Esophagus mucosa (tissue), 1 donor: ENCODE data around the gene MALRD1. TPM values are rescaled to one million over a fixed set of nuclear protein-coding genes. Genes with fewer than 3 reads are reported as not detected.
A peak's percentile ranks its signal among the peaks of the same experiment; 100 is the strongest.
"Not testable (repeated sequence)": the region's sequence is repeated elsewhere in the genome, so short reads cannot be mapped to it uniquely, and the experiment has no call there.

Experiments
- ATAC-seq: fragments of 200-7000 bp; cut with Tn5 transposase; one replicate; pipeline ENCODE4 v1.9.1; 2020
- total RNA-seq: library from RNA; stranded (reverse); gene quantifications from one replicate; pipeline ENCODE4 v1.2.4, GENCODE V29; 2023
- donor health status: DM: yes; HTN: yes; CAD: no.

The MALRD1 gene
- total RNA-seq, 1 donor from 2014 or later = 0.08 TPM

DNA sequence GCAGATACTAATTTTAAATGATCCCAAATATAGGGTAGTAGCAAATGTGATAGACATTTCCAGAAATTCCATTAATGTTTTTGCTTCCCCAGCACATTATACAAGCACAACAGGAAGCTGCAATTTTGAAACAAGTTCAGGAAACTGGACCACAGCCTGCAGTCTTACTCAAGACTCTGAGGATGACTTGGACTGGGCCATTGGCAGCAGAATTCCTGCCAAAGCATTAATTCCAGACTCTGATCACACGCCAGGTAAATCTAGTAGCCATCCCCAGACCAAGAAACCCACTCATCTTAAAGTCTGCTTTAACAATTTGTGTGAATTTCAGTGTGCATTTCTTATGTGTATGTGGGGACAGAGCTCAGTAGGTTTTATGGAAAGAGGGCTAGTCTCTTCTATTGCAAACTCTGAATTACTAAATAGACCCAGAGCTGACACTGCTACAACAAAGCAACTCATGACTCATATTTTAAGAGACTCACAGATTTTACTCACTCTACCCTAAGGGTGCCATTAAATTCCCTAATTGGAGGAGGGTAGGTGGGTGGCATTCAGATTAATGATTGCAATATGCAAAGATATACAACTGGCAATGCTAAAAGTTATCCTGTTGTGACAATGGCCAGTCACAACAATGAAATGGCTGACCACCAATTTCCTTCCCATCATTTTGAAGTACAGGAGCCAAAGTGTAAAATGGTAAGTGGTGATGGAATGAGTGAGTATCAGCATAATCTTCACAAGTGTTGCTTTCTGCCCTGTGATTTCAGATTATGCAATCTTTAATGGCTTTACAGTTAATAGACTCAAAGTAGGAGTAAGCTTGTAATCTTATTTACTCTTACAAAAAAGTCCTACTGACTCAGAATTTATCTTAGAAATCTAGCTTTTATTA is 450.0 kb downstream of the MALRD1 start:
- ATAC-seq = no peak

DNA sequence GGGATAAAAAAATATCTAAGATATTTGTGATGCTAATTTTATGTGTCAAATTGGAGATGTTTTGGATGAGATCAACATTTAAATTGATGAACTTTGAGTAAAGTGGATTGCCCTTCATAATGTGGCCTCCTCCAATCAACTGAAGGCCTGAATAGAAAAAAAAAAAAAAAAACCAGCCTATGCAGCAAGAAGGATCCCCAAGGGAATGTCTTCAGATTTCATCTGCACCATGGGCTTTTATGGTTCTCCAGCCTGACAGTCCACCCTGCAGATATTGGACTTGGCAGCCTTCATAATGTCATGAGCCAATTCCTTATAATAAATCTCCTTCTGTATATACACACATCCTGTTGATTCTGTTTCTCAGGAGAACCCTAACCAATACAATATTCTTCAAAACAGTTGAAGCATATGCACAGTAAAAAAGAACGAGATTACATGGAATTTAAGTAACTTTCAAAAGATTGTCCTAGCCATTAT is 450.7 kb downstream of the MALRD1 start:
- no peak for ATAC-seq

DNA sequence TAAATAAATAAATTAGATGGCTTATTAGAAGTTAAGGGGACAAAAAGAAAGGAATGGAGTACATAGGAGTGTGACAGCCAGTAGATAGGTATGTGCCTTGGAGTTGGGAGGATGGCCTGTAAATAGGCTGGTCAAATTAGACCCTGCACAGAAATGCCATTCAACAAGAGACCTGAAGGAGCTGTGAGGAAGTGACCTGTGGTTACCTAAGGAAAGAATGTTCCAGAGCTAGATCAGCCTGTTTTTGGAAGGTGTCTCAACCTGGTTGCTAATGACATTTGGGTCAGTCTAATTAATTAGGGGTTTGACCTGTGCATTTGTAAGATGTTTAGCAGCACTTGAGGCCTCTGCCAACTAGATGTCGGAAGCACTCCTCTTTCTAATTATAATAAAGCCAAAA is 452.4 kb downstream of the MALRD1 start:
- ATAC-seq = peak; percentile 33

DNA sequence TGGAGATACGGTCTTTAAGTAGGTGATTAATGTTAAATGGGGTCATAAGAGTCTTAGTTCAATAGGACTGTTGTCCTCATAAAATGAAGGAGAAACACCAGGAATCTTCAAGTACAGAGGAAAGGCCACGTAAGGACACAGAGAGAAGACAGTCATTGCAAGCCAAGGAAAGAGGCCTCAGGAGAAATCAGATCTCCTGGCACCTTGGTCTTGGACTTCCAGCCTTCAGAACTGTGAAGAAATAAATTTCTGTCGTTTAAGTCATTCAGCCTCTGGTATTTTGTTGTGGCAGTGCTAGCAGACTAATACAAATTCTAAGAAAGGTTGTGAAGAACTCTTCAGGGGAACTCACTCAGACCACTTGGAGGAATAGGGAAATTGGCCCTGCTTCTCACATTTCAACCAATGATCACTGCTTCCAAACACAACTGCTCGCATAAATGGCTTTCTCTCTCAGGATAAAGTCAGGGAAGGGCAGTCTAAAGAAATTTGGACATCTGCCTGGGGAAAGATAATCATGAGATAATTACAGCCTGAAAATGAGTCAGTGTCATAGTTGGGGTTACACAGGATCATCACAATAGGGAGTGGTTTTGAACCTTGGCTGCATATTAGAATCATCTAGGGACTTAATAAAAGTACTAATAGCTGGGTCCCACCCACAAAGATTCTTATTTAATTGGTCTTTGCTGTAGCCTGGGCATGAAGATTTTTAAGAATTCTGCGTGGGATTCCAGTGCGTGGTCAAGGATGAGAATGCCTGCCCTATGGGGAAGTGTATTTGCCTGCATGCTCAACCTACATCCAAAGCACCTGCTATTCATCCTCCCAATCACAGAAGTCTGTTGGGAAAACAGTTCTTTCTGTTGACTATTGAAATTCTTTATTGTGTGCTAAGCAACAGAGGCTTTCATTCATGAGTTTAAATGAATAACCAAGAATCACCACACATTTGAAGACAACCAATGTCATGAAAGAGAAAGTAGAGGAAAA is 457.0 kb downstream of the MALRD1 start:
- no peak for ATAC-seq

DNA sequence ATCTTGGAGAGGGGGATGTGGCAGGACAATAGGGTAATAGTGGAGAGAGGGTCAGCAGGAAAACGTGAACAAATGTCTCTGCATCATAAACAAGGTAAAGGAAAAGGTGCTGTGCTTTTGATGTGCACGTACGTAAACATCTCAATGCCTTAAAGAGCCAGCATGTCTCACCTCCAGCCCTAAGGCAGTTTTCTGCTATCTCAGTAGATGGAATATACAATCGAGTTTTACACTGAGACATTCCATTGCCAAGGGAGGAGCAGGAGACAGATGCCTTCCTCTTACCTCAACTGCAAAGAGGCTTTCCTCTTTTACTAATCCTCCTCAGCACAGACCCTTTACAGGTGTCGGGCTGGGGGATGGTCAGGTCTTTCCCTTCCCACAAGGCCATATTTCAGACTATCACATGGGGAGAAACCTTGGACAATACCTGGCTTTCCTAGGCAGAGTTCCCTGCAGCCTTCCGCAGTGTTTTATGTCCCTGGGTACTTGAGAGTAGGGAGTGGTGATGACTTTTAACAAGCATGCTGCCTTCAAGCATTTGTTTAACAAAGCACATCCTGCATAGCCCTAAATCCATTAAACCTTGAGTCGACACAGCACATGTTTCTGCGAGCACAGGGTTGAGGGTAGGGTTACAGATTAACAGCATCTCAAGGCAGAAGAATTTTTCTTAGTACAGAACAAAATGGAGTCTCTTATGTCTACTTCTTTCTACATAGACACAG is 461.6 kb downstream of the MALRD1 start:
- ATAC-seq = not testable (repeated sequence)

DNA sequence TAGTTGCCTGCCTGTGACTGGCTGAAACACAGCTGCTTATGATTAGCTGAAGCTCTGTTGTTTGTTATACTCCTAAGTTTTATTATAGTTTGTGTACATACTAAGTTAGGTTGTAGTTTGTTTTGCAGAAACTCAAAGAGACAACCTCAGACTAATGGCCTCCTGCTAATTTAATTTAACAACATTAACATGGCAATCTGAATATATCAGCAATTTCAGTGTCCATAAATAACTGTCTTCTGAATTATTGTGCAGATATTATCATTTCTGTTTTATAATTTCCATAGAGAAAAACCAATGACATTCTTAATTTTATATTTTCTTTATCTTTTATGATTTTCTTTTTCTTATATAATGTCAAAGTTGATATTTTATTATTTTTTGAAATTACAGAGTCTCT is 469.5 kb downstream of the MALRD1 start:
- ATAC-seq = no peak

DNA sequence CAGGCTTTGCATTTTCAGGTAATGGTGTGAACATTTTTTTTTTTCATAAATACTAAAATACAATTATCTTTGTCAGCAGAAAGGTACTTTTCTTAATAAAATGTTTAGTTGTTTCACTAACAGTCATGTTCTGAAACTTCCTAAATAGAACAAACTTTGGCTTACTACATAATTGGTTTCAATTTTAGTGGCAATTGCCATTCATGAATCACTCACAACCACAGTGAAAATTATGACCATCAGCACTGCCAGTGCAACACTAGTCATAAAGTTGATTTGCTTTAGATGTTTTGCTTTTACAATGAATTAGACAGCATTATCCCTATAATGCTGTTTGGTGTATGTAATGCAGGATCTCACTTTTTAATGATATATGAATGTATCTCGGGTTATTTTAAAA is 470.0 kb downstream of the MALRD1 start:
- no peak for ATAC-seq

DNA sequence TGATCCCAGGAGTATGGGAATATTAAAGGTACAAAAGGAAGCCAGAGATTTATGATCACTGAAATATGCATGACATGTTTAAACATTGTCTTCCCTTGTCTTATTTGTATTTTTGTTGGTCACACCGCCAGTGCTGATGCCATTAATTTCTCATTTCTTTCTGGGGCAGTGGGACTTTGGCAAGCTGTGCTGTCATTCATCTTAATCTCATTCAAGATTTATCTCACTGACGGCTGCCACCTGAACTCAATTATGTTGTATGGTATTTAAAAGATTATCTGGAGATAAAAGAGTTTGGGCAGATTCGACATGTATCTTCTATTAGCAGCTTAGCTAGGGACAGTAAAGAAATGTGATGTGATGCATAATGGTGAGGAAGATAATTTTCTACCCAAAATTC is 482.7 kb downstream of the MALRD1 start:
- ATAC-seq = no peak

DNA sequence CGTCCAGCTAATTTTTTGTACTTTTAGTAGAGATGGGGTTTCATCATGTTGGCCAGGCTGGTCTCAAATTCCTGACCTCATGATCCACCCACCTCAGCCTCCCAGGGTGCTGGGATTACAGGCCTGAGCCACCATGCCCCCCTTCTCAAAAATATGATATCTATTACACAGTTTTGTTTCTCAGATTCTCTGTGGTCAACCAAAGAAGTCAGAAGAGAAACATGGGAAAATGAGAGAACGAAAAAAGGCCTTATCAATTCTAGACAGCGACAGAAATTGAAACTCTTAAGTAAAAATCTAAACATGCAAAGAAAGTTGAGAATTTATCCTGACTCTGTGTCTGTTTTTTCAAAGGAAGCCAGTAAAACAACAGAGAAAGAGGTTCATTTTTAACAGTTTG is 483.8 kb downstream of the MALRD1 start:
- ATAC-seq = no peak

DNA sequence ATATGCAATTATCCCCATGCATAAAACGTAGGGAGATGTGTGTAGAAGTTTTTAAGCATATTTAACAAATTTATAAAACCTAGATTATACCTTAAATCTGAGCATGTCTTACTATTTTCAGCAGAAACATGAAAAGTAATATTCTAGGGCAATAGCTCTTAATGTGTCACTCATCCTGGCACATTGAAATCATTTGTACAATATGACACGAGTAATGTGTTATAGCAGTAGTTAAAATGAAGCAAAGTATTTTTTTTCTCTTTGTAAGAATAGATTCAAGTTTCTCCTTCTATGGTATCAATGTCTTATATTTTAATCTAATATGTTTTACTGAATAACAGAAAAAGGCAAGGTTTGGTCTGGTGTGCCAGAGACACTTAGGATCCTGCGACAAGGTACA is 492.7 kb downstream of the MALRD1 start:
- no peak for ATAC-seq

DNA sequence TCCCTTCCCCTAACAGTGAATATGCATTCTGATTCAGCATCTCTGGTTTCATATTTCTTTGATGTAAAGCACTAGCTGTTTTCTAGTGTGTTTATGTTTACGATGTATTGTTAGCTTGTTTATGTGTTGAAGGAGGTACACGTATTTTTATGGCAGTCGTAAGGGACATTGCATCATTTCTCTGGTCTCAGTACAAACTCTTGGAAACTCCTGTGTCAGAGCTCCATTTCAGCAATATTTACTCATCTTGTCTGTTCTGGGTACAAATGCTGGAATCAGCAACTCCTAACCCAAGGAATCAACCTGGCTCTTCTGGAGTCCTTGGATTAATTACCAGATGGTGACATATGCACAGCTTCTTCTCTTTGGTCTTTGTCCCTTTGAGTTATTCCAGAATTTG is 497.6 kb downstream of the MALRD1 start:
- no peak for ATAC-seq

DNA sequence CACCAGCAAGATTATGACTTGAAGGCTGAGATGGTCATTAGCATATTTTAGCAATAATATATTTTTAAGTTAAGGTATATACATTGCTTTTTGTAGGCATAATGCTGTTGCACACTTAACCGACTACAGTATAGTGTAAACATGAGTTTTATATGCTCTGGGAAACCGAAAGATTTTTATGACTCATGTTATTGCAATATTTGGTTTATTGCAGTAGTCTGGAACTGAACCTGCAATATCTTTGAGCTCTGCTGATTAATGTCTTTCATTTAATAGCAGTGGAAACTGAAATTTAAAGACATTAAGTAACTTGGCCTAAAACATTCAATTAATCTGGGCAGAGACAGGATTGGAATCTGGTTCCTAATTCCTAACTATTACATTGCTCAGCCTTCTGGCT is 500.9 kb downstream of the MALRD1 start:
- ATAC-seq = no peak

DNA sequence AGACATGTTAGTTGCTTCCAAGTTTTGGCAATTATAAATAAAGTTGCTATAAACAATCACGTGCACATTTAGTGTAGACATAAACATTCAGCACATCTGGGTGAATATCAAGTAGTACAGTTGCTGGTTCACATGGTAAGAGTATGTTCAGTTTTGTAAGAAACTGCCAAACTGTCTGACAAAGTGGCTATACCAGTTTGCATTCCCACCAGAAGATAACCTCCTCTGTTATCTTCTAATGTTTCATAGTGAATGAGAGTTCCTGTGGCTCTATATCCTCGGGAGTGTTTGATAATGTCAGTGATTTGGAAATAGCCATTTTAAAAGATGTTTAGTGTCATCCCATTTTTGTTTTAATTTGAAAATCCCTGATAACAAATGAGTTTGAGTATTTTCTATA is 508.1 kb downstream of the MALRD1 start:
- ATAC-seq = no peak

DNA sequence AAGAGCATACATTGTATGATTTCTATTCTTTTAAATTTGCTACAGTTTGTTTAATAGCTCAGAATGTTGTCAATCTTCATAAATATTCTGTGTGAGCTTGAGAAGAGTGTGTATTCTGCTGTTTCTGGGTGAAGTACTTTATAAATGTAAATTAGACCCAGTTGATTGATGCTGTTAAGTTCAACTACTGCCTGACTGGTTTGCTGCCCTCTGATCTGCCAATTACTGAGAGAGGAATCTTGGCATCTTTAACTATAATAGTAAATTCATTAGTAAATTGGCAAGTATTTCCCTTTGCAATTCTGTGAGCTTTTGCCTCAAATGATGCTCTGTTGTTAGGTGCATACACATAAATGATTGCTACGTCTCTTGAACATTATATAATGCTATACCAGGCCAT is 512.6 kb downstream of the MALRD1 start:
- no peak for ATAC-seq

DNA sequence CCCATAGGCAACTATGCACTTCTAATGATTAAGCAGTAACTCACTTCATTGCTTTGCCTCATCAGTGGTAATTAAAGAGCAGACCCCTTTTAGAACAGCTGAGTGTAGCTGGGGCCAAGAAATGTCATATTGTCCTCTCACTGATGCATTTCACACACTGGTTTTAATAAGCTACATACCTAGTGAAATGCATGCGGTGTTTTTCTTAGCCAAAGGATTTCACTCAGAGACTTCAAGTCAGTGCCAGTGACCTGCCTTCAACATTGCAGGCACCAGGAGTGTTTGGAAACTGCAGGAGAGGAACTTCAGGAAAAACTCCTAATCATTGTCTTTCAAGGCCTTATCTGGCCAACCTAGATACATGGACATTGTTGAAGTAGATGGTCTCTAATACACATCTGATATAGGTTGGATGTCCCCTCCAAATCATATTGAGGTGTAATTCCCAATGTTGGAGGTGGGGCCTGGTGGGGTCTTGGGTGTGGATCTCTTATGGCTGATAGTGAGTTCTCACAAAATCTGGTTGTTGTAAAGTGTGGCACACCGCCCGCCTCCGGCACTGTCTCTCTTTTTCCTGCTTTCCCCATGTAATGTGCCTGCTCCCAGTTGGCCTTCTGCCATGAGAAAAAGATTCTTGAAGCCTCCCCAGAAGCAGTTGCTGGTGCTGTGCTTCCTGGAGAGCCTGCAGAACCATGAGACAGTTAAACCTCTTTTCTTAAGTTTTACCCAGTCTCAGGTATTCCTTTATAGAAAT is 515.0 kb downstream of the MALRD1 start:
- no peak for ATAC-seq

DNA sequence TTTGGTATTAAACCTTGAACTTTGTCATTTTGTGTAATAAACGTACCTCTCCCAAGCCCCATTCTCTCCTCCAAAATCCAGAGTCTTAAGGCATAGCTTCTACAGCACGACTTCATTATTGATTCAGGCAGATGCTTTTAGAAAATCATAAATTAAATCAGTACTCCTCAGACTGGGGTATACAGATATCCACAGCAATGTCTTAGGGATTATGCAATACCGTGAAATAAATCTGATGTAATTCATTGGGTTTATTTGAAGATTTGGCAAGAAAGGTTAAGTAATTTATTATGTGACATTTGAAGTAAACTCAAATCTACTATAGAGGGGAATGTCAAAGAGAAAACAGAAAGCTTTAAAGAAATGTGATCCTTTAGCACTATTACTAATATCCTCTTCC is 521.5 kb downstream of the MALRD1 start:
- no peak for ATAC-seq

DNA sequence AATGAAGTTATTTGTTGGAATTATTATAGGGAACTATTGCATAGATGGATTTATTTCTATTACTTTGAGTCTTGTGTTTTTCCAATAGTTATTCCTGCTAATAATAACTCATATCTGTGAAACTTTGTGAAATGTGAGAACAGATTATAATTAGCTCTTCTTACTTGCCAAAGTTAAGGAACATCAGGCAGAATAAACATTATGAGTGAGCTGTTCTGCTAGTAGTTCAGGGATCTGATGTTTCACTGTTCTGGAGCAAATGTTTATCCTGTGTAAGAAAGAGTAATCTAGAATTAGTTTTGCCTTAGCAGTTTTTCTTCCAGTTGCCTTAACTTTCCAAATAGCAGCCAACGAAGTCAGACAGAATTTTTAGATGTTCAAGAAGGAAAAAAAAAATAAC is 522.4 kb downstream of the MALRD1 start:
- no peak for ATAC-seq

DNA sequence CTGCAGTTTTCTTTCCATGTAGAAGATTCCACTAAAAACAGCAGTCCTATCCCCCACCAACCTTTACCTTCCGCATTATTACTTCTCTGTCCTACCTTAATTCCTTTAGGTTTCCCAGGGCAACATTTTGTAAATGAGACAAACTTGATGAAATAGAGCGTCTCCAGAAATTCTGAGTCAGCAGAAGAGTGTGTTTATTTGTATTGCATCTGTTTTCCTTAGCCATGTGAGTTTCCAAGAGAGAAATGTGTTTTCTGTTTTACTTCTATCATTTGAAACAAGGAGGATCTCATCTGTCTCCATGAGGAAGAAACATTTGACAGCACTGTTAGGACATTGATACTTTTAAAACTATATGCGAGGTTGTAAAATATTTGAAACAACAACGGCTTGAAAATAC is 523.5 kb downstream of the MALRD1 start:
- no peak for ATAC-seq

DNA sequence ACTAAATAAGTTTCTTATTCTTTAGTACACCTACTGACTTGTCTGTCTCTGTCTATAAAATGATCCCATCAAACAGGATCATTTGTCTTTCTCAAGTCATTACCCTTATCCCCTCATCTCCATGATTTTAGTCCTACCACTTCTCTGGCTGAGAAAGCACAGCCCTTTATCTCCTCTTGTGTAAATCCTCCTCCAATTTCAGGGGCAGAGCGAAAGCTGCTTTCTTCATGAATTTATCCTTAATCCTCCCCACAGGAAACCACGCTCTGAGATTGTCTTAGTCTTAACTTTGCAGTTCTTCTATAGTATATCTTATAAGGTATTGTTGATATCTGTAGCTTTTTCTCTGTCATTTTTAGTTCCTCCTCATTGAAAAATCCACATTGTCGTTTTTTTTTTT is 528.0 kb downstream of the MALRD1 start:
- ATAC-seq = no peak

DNA sequence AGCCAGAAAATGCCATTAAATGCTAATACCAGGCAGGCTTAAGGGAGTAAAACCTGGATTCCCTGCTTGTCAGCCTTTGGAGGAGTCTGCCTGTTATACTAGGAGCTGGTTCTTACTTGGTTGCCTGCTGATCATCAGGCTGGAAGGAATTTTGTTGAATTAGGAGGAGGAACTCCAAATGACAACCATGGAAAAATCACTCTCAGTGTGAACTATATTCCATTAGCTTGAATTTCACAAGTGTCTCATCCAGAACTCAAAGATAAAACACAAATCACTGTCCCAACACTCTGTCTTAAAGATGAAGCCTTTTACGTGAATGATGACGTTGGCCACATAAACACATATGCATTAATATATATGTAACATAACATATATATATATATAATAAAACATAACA is 528.8 kb downstream of the MALRD1 start:
- ATAC-seq = no peak

DNA sequence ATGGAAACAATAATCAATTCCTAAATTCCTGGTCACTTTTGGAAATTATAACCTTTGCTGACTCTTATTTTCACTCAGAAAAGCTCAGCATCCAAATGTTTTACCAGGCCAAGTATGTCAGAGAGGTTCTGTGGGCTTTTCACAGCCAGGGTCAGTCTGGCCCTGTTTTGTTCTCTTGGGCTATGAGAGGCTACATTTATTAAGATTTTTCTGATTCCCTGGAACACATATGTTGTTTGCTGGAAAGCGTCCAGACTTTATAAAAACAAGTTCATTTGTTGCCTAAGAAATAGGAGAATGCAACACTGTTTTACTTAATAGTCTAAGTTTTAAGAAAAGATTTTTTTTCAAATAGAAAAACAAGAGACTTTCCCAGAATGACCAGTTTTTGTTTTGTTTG is 529.2 kb downstream of the MALRD1 start:
- ATAC-seq = no peak

DNA sequence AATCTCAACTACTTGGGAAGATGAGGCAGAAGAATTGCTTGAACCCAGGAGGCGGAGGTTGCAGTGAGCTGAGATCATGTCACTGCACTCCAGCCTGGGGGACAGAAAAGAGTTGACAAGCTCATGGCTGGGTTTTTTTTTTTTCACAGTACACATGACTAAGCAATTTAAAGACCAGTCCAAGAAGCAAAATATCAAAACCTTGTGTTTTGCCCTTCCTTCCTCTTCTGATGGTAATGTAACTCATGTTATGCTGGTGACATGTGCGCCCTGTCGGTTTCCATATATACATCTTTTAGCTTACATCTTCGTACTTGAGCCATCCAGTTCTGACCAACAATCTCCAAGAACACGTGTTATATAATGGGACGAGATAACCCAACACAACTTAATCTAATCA is 530.0 kb downstream of the MALRD1 start:
- ATAC-seq = no peak
